GM19025 (cell line): Measurements from ENCODE around the gene CLOCK.

ENCODE experiments used
- ATAC-seq: cut with Tn5 transposase; IDR thresholded peaks from one replicate; pipeline ENCODE4 v1.9.1; 2021; ENCODE audit warnings: mild to moderate bottlenecking, low read depth, moderate library complexity; ENCODE audit not compliant: unreplicated experiment

The CLOCK gene

GRCh38 chr4:55386840-55387239 lies 159.9 kb downstream of the CLOCK start:
- ATAC-seq = no peak

- ATAC-seq = no peak
These were observed 160.6 kb downstream of the CLOCK start for GRCh38 chr4:55386073-55386472.

GRCh38 chr4:55385201-55385649 lies 161.5 kb downstream of the CLOCK start:
- no peak for ATAC-seq

GRCh38 chr4:55382488-55383003 lies 164.2 kb downstream of the CLOCK start:
- ATAC-seq = no peak

- ATAC-seq = no peak
These were observed 165.2 kb downstream of the CLOCK start for GRCh38 chr4:55381502-55381901.

GRCh38 chr4:55380576-55380975 lies 166.1 kb downstream of the CLOCK start:
- ATAC-seq = no peak

- ATAC-seq = no peak
These were observed 167.9 kb downstream of the CLOCK start for GRCh38 chr4:55378617-55379467.
